ENCODE results near the gene EIF2B1. TPM values are rescaled to one million over a fixed set of nuclear protein-coding genes. Genes with fewer than 3 reads are reported as not detected.
A peak's percentile ranks its signal among the peaks of the same experiment; 100 is the strongest.

EIF2B1 gene
- total RNA-seq, 3 donors from 2014 or later = 37.7 to 48.0 (median 42.9) TPM

DNA sequence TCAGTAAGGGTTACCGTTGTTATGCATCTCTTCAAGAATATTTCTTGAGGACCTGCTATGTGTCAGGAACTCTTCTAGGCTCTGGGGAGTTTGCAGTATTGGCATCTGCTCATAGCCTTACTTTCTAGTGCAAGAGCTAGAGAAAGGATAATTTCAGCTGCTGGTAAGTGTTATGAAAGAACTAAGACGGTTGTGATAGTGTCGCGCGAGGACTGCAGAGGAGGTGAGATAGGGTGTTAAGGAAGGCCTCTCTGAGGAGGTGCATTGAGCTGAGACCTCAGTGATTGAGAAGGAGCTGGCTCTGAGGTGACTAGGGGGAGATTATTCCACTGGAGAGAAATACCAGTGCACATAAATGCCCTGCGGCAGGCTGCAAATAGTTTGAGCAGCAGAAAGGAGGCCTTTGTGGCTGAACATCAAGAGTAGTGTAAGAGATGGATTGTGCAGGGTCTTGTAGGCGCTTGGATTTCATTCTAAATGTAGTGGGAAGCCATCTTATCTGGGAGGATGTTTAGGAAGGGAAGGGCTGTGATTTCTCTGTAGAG lies 30.8 kb downstream of the EIF2B1 start:
- H3K9me3 ChIP-seq = no peaks in the 10 kb centered on the region
- peak overlapping the region; percentile 98 for H3K4me3 ChIP-seq
- ATAC-seq (peak; percentile 3), DNase-seq (no peak)
- H3K36me3 ChIP-seq (ENCODE audit: low read depth) = peaks cover 3% of the 10 kb centered on the region
- TF ChIP-seq, protein P1, sequence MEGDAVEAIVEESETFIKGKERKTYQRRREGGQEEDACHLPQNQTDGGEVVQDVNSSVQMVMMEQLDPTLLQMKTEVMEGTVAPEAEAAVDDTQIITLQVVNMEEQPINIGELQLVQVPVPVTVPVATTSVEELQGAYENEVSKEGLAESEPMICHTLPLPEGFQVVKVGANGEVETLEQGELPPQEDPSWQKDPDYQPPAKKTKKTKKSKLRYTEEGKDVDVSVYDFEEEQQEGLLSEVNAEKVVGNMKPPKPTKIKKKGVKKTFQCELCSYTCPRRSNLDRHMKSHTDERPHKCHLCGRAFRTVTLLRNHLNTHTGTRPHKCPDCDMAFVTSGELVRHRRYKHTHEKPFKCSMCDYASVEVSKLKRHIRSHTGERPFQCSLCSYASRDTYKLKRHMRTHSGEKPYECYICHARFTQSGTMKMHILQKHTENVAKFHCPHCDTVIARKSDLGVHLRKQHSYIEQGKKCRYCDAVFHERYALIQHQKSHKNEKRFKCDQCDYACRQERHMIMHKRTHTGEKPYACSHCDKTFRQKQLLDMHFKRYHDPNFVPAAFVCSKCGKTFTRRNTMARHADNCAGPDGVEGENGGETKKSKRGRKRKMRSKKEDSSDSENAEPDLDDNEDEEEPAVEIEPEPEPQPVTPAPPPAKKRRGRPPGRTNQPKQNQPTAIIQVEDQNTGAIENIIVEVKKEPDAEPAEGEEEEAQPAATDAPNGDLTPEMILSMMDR (IDR thresholded peaks at IDR 0.05) = no peak
- intact Hi-C loops (cut with DNase I, micrococcal nuclease) = no loop called here
- peaks cover 14% of the 10 kb centered on the region for H3K4me1 ChIP-seq (ENCODE audit: low read depth)

DNA sequence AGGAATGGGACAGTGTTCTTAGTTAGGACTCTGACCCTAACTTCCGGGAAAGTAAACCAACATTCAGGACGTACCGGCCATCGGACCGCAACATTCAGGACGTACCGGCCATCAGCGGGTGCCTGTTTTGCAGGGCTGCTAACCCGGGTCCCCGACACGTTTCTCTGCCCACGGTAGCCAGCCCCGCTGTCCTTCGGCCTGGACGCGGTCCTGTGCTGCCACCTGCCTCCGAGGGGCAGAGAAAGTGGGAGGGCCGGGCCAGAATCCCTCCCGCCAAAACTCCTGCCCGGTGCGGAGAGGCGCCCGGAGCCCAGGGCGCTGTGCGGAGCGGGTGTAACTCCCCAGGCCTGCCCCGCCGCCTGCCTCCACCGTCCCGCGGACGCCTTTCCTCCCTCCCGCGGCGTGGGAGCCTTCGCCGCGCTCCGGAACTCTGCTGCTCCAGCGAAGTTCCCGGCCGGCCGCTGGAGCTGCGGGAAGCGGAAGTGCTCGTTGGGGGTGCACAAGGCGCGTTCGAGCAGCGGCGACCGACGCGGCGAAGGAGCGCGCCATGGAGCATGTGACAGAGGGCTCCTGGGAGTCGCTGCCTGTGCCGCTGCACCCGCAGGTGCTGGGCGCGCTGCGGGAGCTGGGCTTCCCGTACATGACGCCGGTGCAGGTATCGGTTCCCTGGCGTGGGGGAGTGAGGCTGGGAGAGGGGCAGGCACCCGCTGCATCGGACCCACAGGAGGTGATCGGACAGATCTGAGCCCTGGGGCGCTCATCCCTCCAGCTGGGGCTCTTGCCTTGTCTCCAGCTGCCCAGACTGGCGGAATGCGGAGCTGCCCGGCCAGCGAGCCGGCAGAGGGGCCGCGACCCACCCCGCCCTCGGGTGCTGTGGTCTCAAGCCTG lies 31.6 kb downstream of the EIF2B1 start, which contains the start of gene DDX55:
Gene DDX55, plus strand, starts transcription at position 498 of the 888 bp plus-strand sequence. Its CDS starts 50 bp downstream, at position 548.
- TF ChIP-seq, protein P1 (IDR thresholded peaks at IDR 0.05) = peak; percentile 13
- DNase-seq (peak; percentile 83 to 92 (median 88)), ATAC-seq (peak; percentile 99)
- peaks cover 3% of the 10 kb centered on the region for H3K36me3 ChIP-seq (ENCODE audit: low read depth)
- H3K4me3 ChIP-seq = peak within 1 kb of the TSS; percentile 98
- no peaks in the 10 kb centered on the region for H3K9me3 ChIP-seq
- intact Hi-C loops (cut with DNase I, micrococcal nuclease) = no loop called here
- peaks cover 14% of the 10 kb centered on the region for H3K4me1 ChIP-seq (ENCODE audit: low read depth)

DNA sequence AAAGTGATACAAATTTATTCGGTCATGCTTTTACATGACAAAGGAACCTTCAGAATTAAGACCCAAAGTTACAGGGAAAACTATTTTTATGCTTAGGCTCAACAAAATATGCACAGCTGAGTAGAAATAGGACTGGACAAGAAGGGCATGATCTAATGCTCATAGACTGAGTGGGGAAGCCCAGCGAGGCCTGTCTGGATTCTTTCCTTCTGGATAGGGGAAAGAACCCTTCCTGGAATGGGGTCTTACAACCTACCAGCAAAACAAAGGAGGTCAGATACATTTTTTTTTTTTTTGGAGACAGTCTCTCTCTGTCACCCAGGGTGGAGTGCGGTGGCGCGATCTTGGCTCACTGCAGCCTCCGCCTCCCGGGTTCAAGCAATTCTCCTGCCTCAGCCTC lies 33.8 kb downstream of the EIF2B1 start:
- TF ChIP-seq, protein P1 (IDR thresholded peaks at IDR 0.05) = no peak
- H3K4me1 ChIP-seq (ENCODE audit: low read depth) = peaks cover 14% of the 10 kb centered on the region
- no peaks in the 10 kb centered on the region for H3K9me3 ChIP-seq
- H3K36me3 ChIP-seq (ENCODE audit: low read depth) = peaks cover 3% of the 10 kb centered on the region
- DNase-seq = no peak
- ATAC-seq = no peak
- no peak overlapping the region for H3K4me3 ChIP-seq
- intact Hi-C loops (cut with DNase I, micrococcal nuclease) = no loop called here

DNA sequence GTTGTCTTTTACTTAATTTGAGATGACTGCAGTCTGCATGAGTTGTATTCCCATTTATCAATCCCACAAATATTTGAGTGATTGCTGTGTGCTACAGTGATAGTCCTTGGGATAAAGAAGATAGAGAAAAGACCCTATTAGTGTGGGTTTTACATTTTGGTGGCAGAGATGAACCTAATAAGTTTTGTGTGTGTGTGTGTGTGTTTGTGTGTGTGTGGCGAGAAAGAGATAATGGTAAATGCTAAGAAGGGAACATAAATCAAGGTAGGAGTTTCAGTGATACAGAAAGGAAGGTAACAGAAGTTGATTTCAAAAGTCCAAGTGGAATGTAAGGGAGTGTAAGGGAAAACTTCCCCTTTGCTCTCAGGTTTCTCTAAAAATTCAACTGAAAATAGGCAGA lies 34.2 kb downstream of the EIF2B1 start:
- no peak for ATAC-seq
- Histone ChIP-seq H3K4me1 (ENCODE audit: low read depth) (peaks cover 14% of the 10 kb centered on the region), H3K9me3 (no peaks in the 10 kb centered on the region), H3K4me3 (no peak overlapping the region), H3K36me3 (ENCODE audit: low read depth) (peaks cover 3% of the 10 kb centered on the region)
- DNase-seq = no peak
- TF ChIP-seq, protein P1 (IDR thresholded peaks at IDR 0.05) = no peak
- intact Hi-C loops (cut with DNase I, micrococcal nuclease) = no loop called here

GRCh38 chr12:123598522-123598921 lies 35.0 kb downstream of the EIF2B1 start:
- intact Hi-C loops (cut with DNase I, micrococcal nuclease) = no loop called here
- Histone ChIP-seq H3K4me3 (no peak overlapping the region), H3K36me3 (ENCODE audit: low read depth) (peaks cover 3% of the 10 kb centered on the region), H3K9me3 (no peaks in the 10 kb centered on the region), H3K4me1 (ENCODE audit: low read depth) (peaks cover 12% of the 10 kb centered on the region)
- TF ChIP-seq, protein P1 (IDR thresholded peaks at IDR 0.05) = no peak
- DNase-seq (no peak), ATAC-seq (no peak)
